Caco-2 (cell line): ENCODE data around the gene DSC1. TPM values are rescaled to one million over a fixed set of nuclear protein-coding genes. Genes with fewer than 3 reads are reported as not detected.
"Not testable (repeated sequence)": the region's sequence is repeated elsewhere in the genome, so short reads cannot be mapped to it uniquely, and the experiment has no call there.

Experiments
- BruUV-seq: library from RNA; stranded (reverse); fragments of 400-500 nt; replicated peaks from 2 replicates; lab custom pipeline; 2021; lab: Mats Ljungman, UMichigan
- CTCF ChIA-PET: fragments of 300-600 bp; sonication (Branson Sonifier 250); formaldehyde crosslinking; loops from one replicate; lab custom pipeline; 2022; ENCODE audit warnings: antibody characterized with exemption; lab: Charles Lee
- POLR2A ChIA-PET: fragments of 300-600 bp; sonication (Branson Sonifier 250); formaldehyde crosslinking; loops from one replicate; lab custom pipeline; 2022; ENCODE audit warnings: antibody characterized with exemption; lab: Charles Lee
- DNase-seq, 2 experiments: peaks; one replicate each; pipeline versions ENCODE4 v3.0.0 to v3.0.0-alpha.2; 2020 to 2022
- H3K27me3 ChIP-seq: replicated peaks from 2 replicates; pipeline ENCODE4 v1.6.0; 2011; ENCODE audit warnings: low read length; ENCODE audit not compliant: control insufficient read depth, insufficient read depth
- H3K36me3 ChIP-seq: 2 replicates; pipeline ENCODE4 v1.5.1; 2011; ENCODE audit warnings: low read length; ENCODE audit not compliant: control insufficient read depth, insufficient read depth
- H3K4me1 ChIP-seq: fragments of 250-450 bp; sonication (Bioruptor Pico); 2 replicates; pipeline ENCODE4 v1.5.1; 2020; ENCODE audit warnings: mild to moderate bottlenecking
- H3K4me3 ChIP-seq: 2 replicates; pipeline ENCODE4 v1.5.1; 2011; ENCODE audit warnings: low read depth, mild to moderate bottlenecking, control low read depth, low read length
- H3K9me3 ChIP-seq: fragments of 250-450 bp; sonication (Bioruptor Pico); 2 replicates; pipeline ENCODE4 v1.5.1; 2020; ENCODE audit warnings: mild to moderate bottlenecking, moderate library complexity
- H3K27ac Mint-ChIP-seq: one replicate; pipeline ENCODE4 v1.8.0; 2022; ENCODE audit warnings: mixed read lengths; ENCODE audit not compliant: unreplicated experiment
- H3K27me3 Mint-ChIP-seq: one replicate; pipeline ENCODE4 v1.8.0; 2022; ENCODE audit warnings: mixed read lengths; ENCODE audit not compliant: insufficient read depth, unreplicated experiment
- H3K36me3 Mint-ChIP-seq: one replicate; pipeline ENCODE4 v1.8.0; 2022; ENCODE audit warnings: mild to moderate bottlenecking, mixed read lengths; ENCODE audit not compliant: insufficient read depth, unreplicated experiment
- H3K4me1 Mint-ChIP-seq: one replicate; pipeline ENCODE4 v1.8.0; 2022; ENCODE audit warnings: low read depth, mixed read lengths; ENCODE audit not compliant: unreplicated experiment
- H3K4me3 Mint-ChIP-seq: one replicate; pipeline ENCODE4 v1.8.0; 2022; ENCODE audit warnings: mild to moderate bottlenecking, moderate library complexity, mixed read lengths; ENCODE audit not compliant: unreplicated experiment
- H3K9me3 Mint-ChIP-seq: one replicate; pipeline ENCODE4 v1.8.0; 2022; ENCODE audit warnings: mixed read lengths; ENCODE audit not compliant: unreplicated experiment
- CTCF ChIP-seq, 2 experiments: fragments of 200-600 bp in 1 of 2; IDR thresholded peaks; 1 replicate in 1 of 2; 2 replicates in 1 of 2; pipeline versions ENCODE4 v1.5.1 to v1.8.0; 2011 to 2022; ENCODE audit warnings: antibody characterized with exemption in 1 of 2, control low read depth in 1 of 2, inconsistent platforms in 1 of 2, low read depth in 1 of 2, low read length in 1 of 2, mild to moderate bottlenecking in 1 of 2, moderate library complexity in 1 of 2; ENCODE audit not compliant: insufficient read depth in 1 of 2, severe bottlenecking in 1 of 2, unreplicated experiment in 1 of 2
- intact Hi-C: fragments of 100-400 bp; cut with micrococcal nuclease; formaldehyde crosslinking; loops from one replicate; pipeline ENCODE4 v1.10.0; 2022; ENCODE audit not compliant: unreplicated experiment
- total RNA-seq: library from RNA; stranded (reverse); gene quantifications from 2 replicates; pipeline ENCODE4 v1.2.3, GENCODE V29; 2022

DSC1 gene
- total RNA-seq, 1 experiment from 2014 or later: 0.11 TPM

GRCh38 chr18:31125878-31126277 lies 36.8 kb downstream of the DSC1 start:
- Histone ChIP-seq H3K36me3 (no peaks in the 10 kb centered on the region), H3K27me3 (no peaks in the 10 kb centered on the region), H3K9me3 (no peaks in the 10 kb centered on the region), H3K4me3 (no peak overlapping the region), H3K4me1 (no peaks in the 10 kb centered on the region)
- Mint-ChIP-seq H3K36me3 (no peaks in the 10 kb centered on the region), H3K4me1 (no peaks in the 10 kb centered on the region), H3K9me3 (no peaks in the 10 kb centered on the region), H3K4me3 (no peak overlapping the region), H3K27me3 (no peaks in the 10 kb centered on the region), H3K27ac (no peak overlapping the region)
- intact Hi-C loops: no loop called here
- no peak for DNase-seq
- ChIA-PET POLR2A (no interaction called here), CTCF (no interaction called here)
- no peak for TF ChIP-seq CTCF (IDR thresholded peaks at IDR 0.05; ENCODE audit: insufficient read depth in 1 of 2, low read depth in 1 of 2, low read length in 1 of 2, severe bottlenecking in 1 of 2, unreplicated experiment in 1 of 2)
- no TSS peak for BruUV-seq

GRCh38 chr18:31123125-31123524 lies 39.5 kb downstream of the DSC1 start:
- BruUV-seq, H3K36me3 Mint-ChIP-seq, intact Hi-C loops, CTCF ChIA-PET, H3K9me3 ChIP-seq, H3K36me3 ChIP-seq, H3K4me1 ChIP-seq, H3K4me3 ChIP-seq, H3K4me1 Mint-ChIP-seq, H3K9me3 Mint-ChIP-seq, DNase-seq, POLR2A ChIA-PET, H3K27me3 Mint-ChIP-seq, H3K4me3 Mint-ChIP-seq, H3K27me3 ChIP-seq, H3K27ac Mint-ChIP-seq: not testable (repeated sequence)

- Histone ChIP-seq H3K36me3 (no peaks in the 10 kb centered on the region), H3K4me1 (no peaks in the 10 kb centered on the region), H3K4me3 (no peak overlapping the region), H3K9me3 (no peaks in the 10 kb centered on the region), H3K27me3 (no peaks in the 10 kb centered on the region)
- Mint-ChIP-seq H3K27me3 (no peaks in the 10 kb centered on the region), H3K4me1 (no peaks in the 10 kb centered on the region), H3K4me3 (no peak overlapping the region), H3K9me3 (no peaks in the 10 kb centered on the region), H3K27ac (no peak overlapping the region), H3K36me3 (no peaks in the 10 kb centered on the region)
- no peak for DNase-seq
- ChIA-PET POLR2A (no interaction called here), CTCF (no interaction called here)
- TF ChIP-seq CTCF (IDR thresholded peaks at IDR 0.05; ENCODE audit: insufficient read depth in 1 of 2, low read depth in 1 of 2, low read length in 1 of 2, severe bottlenecking in 1 of 2, unreplicated experiment in 1 of 2): no peak
- BruUV-seq: no TSS peak
- intact Hi-C loops: no loop called here
Measured at GRCh38 chr18:31120594-31120993, 42.1 kb downstream of the DSC1 start.
